OCI-LY7 (cell line): ENCODE results near the gene SH3BGR. TPM values are rescaled to one million over a fixed set of nuclear protein-coding genes. Genes with fewer than 3 reads are reported as not detected.

ENCODE experiments used
- BruUV-seq: library from RNA; stranded (reverse); fragments of 400-500 nt; replicated peaks from 2 replicates; lab custom pipeline; 2021; lab: Mats Ljungman, UMichigan
- CTCF ChIA-PET: fragments of 300-600 bp; sonication (Branson Sonifier 250); formaldehyde crosslinking; loops from one replicate; lab custom pipeline; 2022; ENCODE audit warnings: antibody characterized with exemption; ENCODE audit not compliant: unreplicated experiment; lab: Charles Lee
- POLR2A ChIA-PET: fragments of 300-600 bp; sonication (Branson Sonifier 250); formaldehyde crosslinking; loops from one replicate; lab custom pipeline; 2022; ENCODE audit warnings: antibody characterized with exemption; lab: Charles Lee
- DNase-seq: peaks from one replicate; pipeline ENCODE4 v3.0.0-alpha.2; 2015; ENCODE audit warnings: low spot score
- H2AFZ ChIP-seq: fragments of 200-600 bp; sonication (generic), shearing (Covaris generic); 2 replicates; pipeline ENCODE4 v1.6.1; 2014; ENCODE audit warnings: mild to moderate bottlenecking, antibody characterized with exemption, low read length, moderate library complexity
- H3K27ac ChIP-seq: fragments of 200-600 bp; sonication (generic); 2 replicates; pipeline ENCODE4 v1.5.1; 2014; ENCODE audit warnings: mixed run types, low read depth, mild to moderate bottlenecking, moderate library complexity, low read length, inconsistent platforms; ENCODE audit not compliant: poor library complexity, severe bottlenecking
- H3K36me3 ChIP-seq: fragments of 200-600 bp; sonication (generic); 2 replicates; pipeline ENCODE4 v1.6.1; 2014; ENCODE audit warnings: mild to moderate bottlenecking, antibody characterized with exemption, low read length, moderate library complexity, mixed read lengths; ENCODE audit not compliant: insufficient read depth
- H3K4me1 ChIP-seq: fragments of 200-600 bp; sonication (generic); 2 replicates; pipeline ENCODE4 v1.5.1; 2014; ENCODE audit warnings: mild to moderate bottlenecking, low read length; ENCODE audit not compliant: insufficient read depth, poor library complexity, severe bottlenecking
- H3K4me2 ChIP-seq: fragments of 200-600 bp; sonication (generic); 2 replicates; pipeline ENCODE4 v1.6.1; 2014; ENCODE audit warnings: mild to moderate bottlenecking, low read length
- H3K4me3 ChIP-seq: fragments of 200-600 bp; sonication (generic); 2 replicates; pipeline ENCODE4 v1.5.1; 2014; ENCODE audit warnings: mild to moderate bottlenecking, low read depth, low read length; ENCODE audit not compliant: poor library complexity, severe bottlenecking
- H3K79me2 ChIP-seq: fragments of 200-600 bp; sonication (generic); 2 replicates; pipeline ENCODE4 v1.6.1; 2016; ENCODE audit warnings: low read depth, mild to moderate bottlenecking, low read length, moderate library complexity, mixed read lengths; ENCODE audit not compliant: insufficient read depth
- H3K9me2 ChIP-seq: fragments of 200-600 bp; sonication (generic); 2 replicates; pipeline ENCODE4 v1.6.1; 2016; ENCODE audit warnings: mild to moderate bottlenecking, low read length, mixed read lengths; ENCODE audit not compliant: insufficient read depth
- H3K9me3 ChIP-seq: fragments of 200-600 bp; sonication (generic); 2 replicates; pipeline ENCODE4 v1.6.1; 2014; ENCODE audit warnings: mild to moderate bottlenecking, mixed run types, low read length, mixed read lengths
- H4K20me1 ChIP-seq: fragments of 200-600 bp; sonication (generic); 2 replicates; pipeline ENCODE4 v1.6.1; 2014; ENCODE audit warnings: mild to moderate bottlenecking, antibody characterized with exemption, low read length, moderate library complexity, mixed read lengths; ENCODE audit not compliant: insufficient read depth
- EZH2phosphoT487 ChIP-seq: fragments of 200-600 bp; sonication (generic); IDR thresholded peaks from 2 replicates; pipeline ENCODE4 v1.6.1; 2018; ENCODE audit warnings: low read depth, borderline replicate concordance, mild to moderate bottlenecking, mixed run types, antibody characterized with exemption, low read length, moderate library complexity, mixed read lengths
- intact Hi-C: fragments of 100-400 bp; cut with micrococcal nuclease; formaldehyde crosslinking; loops from one replicate; pipeline ENCODE4 v1.10.0; 2022; ENCODE audit not compliant: unreplicated experiment
- total RNA-seq, 2 experiments: library from RNA; depleted of rRNA in 1 of 2; stranded (reverse); fragments of >200 nt in 1 of 2; shearing (Covaris generic) in 1 of 2; gene quantifications; 2 replicates each; pipeline ENCODE4 v1.2.3, GENCODE V29; 2014 to 2022
- TF ChIP-seq, protein P1 (sequence below): fragments of 200-600 bp; sonication (generic); conservative IDR thresholded peaks from 2 replicates; pipeline ENCODE4 v1.5.1; 2014; ENCODE audit warnings: mild to moderate bottlenecking, antibody characterized with exemption, low read length, moderate library complexity, mixed read lengths

The SH3BGR gene
- total RNA-seq, 2 experiments from 2014 or later: 5.4 TPM; not detected in 1

DNA sequence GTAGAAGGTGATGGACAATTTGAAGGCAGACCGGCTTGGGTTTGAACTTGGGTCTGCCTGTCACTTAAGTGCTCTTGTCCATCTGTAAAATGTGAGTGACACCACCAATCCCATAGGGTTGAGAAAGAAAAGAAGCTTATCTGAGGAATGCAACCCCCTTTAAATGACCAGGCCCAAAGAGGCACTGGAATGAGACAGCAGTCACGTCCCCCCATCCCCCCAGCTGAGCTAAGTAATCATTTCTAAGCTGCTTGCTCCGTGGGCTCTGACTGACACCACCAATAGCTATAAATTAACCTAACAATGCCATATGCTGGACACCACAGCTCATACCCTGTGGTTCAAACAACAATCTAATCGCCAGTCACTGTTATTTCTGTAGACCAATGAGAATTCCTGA lies 21.3 kb upstream of the SH3BGR start:
- Histone ChIP-seq H3K4me3 (no peak overlapping the region), H3K79me2 (no peaks in the 10 kb centered on the region), H3K9me3 (no peaks in the 10 kb centered on the region), H3K9me2 (no peaks in the 10 kb centered on the region), H3K36me3 (no peaks in the 10 kb centered on the region), H3K4me1 (no peaks in the 10 kb centered on the region), H2AFZ (no peak overlapping the region), H4K20me1 (no peaks in the 10 kb centered on the region), H3K4me2 (no peak overlapping the region), H3K27ac (no peak overlapping the region)
- no peak for DNase-seq
- ChIA-PET CTCF (no interaction called here), POLR2A (interaction anchor here (1.4 kb wide), 1 partner anchor 12 kb away, joined by 3 read pairs; no protein-coding TSS in a partner anchor)
- no peak for TF ChIP-seq EZH2phosphoT487
- TF ChIP-seq, protein P1, sequence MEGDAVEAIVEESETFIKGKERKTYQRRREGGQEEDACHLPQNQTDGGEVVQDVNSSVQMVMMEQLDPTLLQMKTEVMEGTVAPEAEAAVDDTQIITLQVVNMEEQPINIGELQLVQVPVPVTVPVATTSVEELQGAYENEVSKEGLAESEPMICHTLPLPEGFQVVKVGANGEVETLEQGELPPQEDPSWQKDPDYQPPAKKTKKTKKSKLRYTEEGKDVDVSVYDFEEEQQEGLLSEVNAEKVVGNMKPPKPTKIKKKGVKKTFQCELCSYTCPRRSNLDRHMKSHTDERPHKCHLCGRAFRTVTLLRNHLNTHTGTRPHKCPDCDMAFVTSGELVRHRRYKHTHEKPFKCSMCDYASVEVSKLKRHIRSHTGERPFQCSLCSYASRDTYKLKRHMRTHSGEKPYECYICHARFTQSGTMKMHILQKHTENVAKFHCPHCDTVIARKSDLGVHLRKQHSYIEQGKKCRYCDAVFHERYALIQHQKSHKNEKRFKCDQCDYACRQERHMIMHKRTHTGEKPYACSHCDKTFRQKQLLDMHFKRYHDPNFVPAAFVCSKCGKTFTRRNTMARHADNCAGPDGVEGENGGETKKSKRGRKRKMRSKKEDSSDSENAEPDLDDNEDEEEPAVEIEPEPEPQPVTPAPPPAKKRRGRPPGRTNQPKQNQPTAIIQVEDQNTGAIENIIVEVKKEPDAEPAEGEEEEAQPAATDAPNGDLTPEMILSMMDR: no peak
- BruUV-seq: no TSS peak
- intact Hi-C loops: no loop called here

DNA sequence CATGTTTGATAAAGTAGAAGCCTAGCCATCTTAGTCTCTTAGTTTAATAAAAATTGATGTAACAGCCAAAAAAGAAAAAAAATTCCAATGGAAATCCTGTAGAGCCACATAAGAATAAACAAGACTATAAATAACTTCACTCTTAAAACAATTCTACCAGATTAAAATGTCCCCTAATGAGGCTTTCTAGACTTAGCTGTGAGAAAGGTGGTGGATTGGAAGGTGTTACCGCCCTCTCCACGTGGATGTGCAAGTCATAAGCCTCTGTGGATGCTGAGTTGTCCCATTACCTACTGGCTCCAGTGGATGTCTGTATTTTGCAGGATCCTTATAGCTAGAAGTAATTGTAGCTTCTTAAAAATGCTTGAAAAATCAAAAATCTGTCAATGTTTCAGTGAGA lies 20.8 kb upstream of the SH3BGR start:
- H4K20me1 ChIP-seq: no peaks in the 10 kb centered on the region
- H3K4me1 ChIP-seq: no peaks in the 10 kb centered on the region
- BruUV-seq: no TSS peak
- CTCF ChIA-PET: no interaction called here
- no peak overlapping the region for H3K4me3 ChIP-seq
- intact Hi-C loops: no loop called here
- POLR2A ChIA-PET: interaction anchor here (1.1 kb wide), 1 partner anchor 10 kb away, joined by 3 read pairs; no protein-coding TSS in a partner anchor
- DNase-seq: no peak
- no peak overlapping the region for H3K27ac ChIP-seq
- H3K4me2 ChIP-seq: no peak overlapping the region
- no peaks in the 10 kb centered on the region for H3K9me2 ChIP-seq
- H3K79me2 ChIP-seq: no peaks in the 10 kb centered on the region
- no peaks in the 10 kb centered on the region for H3K9me3 ChIP-seq
- no peaks in the 10 kb centered on the region for H3K36me3 ChIP-seq
- no peak overlapping the region for H2AFZ ChIP-seq
- TF ChIP-seq, protein P1: no peak
- no peak for TF ChIP-seq EZH2phosphoT487

DNA sequence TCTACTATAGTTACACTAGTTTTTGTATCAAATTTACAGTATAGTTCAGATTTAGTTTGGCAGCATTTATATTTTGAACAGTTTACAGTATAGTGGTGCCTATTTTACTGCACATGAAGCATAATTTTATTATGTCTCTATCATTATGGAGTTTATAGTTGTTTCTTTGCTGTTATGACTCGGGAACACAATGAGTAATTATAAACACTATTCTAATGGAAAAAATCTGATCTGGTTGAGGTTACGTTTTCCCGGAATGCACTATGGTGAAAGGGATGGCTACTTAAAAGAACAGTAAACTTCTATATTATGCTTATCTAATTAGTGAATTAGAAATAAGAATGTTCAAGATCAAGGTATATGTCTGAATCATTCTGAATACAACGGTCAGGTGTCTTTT lies 16.8 kb upstream of the SH3BGR start:
- Histone ChIP-seq H3K9me2 (no peaks in the 10 kb centered on the region), H4K20me1 (no peaks in the 10 kb centered on the region), H3K4me1 (no peaks in the 10 kb centered on the region), H3K9me3 (no peaks in the 10 kb centered on the region), H2AFZ (no peak overlapping the region), H3K27ac (no peak overlapping the region), H3K4me2 (no peak overlapping the region), H3K36me3 (no peaks in the 10 kb centered on the region), H3K79me2 (no peaks in the 10 kb centered on the region), H3K4me3 (no peak overlapping the region)
- ChIA-PET CTCF (no interaction called here), POLR2A (interaction anchor here (1.0 to 1.5 kb wide), 2 partner anchors 12 to 14 kb away, joined by 3 read pairs; no protein-coding TSS in a partner anchor)
- no peak for DNase-seq
- BruUV-seq: no TSS peak
- intact Hi-C loops: no loop called here
- TF ChIP-seq EZH2phosphoT487: no peak
- TF ChIP-seq, protein P1: no peak
